ENCODE data around the gene MCRS1.

DNA sequence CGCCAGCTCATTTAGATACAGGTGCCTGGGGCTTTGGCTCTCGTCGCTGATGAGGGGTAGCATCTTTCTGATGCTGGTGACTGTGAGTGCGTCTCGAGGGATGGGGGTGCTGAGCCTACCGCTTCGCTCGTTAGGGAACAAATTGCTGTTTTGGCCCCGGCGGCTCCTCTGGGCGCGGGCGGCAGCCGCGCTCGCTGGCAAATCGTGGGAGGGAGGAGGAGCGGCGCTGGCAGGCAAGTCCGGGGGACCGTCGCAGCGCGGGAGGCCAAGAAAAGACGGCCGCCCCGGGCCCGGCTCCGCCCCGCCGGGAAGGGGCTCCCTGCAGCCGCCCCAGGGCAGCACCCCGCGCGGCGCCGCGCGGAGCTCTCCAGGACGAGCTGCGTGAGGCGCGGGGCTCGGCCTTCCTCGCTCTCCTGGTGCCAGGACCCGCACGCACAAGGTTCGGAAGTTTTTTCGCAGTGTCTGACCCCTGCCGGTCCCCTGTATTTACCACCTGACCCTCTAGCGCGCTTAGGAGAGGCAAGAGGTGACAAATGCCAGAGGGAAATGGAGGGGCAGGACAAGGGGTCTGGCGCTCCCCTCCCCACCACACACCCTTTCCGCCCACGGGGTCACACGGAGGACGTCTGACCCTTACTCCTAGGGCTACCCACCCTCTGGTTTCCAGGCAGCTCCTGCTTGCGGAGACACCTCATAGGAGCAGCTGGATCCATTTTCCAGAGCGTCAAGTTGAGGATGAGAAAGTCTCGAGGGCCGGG, 30.0 kb downstream of the MCRS1 start:
- TF ChIP-seq POLR2AphosphoS5 (IDR thresholded peaks at IDR 0.05) (no peak), POLR2A (IDR thresholded peaks at IDR 0.05) (no peak), EP300 (IDR thresholded peaks at IDR 0.05) (no peak)
- TF ChIP-seq, protein P1, sequence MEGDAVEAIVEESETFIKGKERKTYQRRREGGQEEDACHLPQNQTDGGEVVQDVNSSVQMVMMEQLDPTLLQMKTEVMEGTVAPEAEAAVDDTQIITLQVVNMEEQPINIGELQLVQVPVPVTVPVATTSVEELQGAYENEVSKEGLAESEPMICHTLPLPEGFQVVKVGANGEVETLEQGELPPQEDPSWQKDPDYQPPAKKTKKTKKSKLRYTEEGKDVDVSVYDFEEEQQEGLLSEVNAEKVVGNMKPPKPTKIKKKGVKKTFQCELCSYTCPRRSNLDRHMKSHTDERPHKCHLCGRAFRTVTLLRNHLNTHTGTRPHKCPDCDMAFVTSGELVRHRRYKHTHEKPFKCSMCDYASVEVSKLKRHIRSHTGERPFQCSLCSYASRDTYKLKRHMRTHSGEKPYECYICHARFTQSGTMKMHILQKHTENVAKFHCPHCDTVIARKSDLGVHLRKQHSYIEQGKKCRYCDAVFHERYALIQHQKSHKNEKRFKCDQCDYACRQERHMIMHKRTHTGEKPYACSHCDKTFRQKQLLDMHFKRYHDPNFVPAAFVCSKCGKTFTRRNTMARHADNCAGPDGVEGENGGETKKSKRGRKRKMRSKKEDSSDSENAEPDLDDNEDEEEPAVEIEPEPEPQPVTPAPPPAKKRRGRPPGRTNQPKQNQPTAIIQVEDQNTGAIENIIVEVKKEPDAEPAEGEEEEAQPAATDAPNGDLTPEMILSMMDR (IDR thresholded peaks at IDR 0.05), result no peak

All from gastroesophageal sphincter (tissue), 3 donors.